GM18526 (cell line): ENCODE data around the gene CHRD.

Source experiments
- POLR2A ChIP-seq: IDR thresholded peaks from 3 replicates; pipeline ENCODE4 v1.6.1; 2011; ENCODE audit not compliant: insufficient read length; ENCODE audit errors: extremely low read depth

CHRD gene

DNA sequence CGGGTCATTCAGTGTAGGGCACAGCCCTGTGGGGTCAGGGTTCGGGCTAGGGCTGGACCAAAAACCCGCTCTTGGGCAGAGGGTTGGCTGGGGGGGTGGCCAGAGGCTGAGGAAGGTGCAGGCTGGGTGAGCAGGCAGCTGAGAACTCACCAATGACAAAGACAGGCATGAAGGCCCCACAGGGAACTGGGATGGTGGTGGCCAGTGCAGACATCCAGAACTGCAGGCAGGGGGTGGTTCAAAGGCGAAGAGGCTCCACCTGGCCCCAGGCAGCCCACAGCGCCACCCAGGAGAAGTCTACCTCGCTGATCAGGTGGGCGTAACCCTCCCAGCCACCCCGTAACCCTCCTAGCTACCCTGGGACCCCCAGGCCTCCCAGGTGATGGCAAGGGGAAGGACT, 25.1 kb upstream of the CHRD start:
- TF ChIP-seq POLR2A, result no peak

DNA sequence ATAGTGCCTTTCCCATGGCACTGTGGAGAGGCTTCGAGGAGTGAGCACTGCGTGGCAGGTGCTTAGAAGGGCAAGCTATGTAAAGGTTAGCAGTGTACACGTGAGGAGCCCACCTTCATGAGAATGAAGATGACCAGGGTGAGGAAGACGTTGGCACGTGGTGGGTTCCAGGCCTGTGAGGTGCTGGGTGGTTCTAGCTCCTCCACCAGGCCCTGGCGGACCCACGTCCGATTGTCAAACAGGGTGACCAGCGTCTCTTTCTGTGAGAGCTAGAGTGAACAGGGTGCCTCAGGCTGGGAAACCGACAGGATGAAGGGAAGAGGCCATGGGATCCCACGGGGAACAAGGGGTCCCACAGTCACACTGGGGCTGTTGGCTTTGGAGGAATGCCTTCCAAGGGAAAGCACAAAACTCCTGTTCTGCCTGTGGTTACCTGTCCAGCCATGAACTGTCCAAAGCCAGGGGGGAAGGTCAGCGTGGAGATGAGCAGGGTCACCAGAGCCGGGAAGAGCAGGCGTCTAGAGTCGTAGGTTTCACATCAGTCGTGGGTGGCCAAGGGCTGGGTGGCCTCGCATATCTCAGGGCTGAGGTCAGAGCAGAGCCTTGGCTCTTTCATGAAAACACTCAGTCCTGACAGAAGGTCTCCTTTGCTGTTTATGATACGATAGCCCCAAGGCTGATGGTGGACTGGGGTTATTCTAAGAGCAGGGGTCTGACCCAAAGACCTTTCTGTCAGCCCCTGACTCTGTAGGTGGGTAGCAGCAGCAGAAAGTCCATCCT, 24.4 kb upstream of the CHRD start:
- TF ChIP-seq POLR2A, result no peak

DNA sequence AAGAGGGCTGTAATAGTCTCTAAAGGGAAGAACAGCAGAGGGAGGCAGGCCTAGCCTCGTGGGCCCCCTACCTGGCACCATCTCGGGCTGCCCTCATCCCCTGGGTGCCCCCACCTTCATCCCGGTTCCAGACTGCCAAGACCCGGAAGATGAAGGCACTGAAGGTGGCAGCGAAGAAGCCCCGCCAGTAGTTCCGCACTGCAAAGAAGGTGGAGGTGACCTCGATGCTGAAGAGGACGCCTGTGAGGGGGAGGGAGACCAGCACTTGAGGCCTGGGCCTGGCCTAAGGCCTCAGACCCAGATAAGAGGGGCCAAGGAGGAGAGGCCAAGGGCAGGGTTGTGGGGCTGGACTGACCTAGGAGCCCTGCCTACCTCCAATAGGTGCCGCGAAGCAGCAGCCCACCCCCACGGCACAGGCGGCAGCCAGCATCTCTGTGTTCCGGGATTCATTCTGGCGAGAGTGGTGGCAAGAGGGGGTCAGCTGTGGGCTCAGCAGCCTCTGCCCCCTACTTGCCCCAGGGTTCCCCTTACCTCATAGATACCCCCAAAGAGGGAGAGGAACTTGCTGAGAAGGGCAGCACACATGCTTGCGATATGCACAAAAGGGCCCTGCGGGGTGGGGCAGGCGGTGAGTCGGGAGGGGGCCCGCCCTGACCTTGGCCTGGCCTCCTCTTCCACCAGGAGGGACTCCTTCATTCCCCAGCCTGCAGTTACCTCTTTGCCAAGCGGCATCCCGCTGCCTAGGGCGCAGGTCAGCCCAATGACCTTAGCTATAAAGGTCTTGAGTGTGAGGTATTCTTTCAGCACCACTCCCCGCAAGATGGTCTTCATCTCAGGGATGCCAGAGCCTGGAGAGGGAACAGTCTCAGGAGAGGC, 22.4 kb upstream of the CHRD start:
- no peak for TF ChIP-seq POLR2A

DNA sequence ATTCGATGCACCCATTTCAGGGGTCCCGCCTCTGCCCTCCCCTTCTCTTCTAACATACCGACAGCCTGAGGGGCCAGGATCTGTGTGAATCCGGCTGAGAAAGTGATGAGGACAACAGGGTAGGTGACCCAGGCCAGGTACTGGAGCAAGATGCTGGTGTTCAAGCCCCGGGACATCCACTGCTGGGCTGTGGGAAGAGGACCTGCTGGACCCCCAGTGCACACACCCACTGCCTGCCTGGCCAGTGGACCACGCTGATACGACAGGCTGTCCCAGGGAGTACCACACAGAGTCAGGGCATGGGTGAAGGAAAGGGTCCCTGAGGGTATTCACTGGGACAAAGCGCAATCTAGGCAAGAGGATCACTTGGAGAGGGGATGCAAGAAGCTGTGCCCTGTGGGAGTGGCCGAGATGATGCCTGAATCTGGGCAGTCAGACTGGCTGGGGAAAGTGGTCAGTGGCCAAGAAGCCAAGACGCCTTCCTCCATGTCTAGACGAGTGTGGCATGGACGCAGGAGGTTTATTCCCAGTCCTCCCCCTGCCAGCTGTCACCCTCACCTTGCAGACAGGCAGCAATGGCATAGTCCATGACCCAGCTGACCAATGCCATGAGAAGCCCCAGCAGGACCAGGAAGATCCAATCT, 21.6 kb upstream of the CHRD start:
- TF ChIP-seq POLR2A, result no peak

DNA sequence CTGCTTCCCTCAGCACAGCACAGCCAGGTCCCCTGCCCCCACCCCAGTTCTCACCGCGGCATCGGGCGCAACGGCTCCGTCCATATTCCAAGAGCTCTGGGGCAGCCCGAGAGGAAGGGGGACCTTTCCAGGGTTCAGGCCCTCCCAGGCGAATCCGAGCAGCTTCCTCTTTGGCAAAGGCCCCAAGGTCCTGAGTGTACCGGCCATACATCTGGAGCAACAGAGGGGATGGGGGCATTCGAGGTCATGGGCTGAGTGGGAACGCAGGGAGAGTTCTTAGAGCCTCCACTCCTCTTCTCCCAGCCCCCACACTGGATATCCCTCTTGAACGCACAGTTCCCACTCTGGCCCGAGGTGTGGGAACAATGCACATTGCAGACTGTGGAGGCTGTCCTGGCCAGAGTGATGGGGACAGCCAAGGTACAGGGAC, 20.9 kb upstream of the CHRD start:
- TF ChIP-seq POLR2A, result no peak

DNA sequence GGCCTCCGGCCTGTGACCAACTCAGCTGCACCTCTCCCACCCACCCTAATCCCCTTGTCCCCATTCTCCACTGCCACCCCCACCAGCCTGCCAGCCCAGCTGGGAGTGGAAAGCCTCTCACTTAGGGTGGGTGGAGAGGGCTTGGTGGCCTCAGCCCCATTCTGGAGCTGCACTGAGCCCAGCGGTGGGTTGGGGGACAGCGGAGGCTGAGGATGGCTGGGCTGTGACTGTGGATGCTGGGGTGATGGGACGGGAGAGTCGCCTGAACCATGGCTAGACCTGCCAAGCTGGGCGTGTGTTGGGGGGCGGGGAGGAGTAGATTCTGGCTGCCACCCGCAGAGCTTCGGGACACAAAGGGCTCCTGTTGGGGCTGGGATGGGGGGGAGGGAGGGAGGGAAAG, 20.2 kb upstream of the CHRD start:
- no peak for TF ChIP-seq POLR2A

DNA sequence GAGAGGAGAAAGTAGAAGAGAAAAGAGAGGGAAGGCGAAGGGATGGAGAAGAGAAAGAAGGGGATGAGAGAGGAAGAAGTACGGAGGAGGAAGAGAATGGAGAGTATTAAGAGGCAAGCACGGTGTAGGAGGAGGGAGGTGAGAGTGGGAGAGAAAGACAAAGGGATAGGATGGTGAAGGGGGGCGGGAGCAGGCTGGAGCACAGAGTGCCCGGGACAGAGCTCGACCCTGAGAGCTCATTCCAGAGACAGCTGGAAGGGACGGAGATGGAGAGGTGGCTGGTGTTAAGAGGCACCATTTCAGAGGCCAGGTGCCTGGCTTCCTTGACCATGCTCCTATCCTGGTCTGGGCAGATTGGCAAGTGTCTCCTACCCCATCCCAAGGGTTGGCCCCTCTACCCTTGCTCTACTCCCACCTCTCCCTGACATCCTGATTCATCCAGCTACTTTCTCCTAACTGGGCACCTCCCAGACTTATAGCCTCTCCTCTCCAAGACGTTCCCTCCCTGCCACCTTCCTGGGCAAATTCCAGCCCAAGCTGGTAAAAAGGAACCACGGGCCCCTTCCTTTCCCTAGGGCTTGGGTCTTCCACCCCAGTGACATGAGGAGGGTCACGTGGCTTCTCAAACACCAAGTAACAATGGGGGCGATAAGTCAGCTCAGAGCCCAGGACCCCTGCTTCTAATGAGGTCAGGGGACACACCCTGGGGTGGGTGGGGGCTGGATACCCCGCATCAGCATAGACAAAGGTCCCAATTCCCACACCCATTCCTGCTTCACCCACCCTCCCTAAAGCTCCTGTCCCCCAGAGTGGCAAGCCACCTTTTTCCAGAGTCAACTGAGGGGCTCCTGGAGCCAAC, 19.6 kb upstream of the CHRD start:
- no peak for TF ChIP-seq POLR2A

DNA sequence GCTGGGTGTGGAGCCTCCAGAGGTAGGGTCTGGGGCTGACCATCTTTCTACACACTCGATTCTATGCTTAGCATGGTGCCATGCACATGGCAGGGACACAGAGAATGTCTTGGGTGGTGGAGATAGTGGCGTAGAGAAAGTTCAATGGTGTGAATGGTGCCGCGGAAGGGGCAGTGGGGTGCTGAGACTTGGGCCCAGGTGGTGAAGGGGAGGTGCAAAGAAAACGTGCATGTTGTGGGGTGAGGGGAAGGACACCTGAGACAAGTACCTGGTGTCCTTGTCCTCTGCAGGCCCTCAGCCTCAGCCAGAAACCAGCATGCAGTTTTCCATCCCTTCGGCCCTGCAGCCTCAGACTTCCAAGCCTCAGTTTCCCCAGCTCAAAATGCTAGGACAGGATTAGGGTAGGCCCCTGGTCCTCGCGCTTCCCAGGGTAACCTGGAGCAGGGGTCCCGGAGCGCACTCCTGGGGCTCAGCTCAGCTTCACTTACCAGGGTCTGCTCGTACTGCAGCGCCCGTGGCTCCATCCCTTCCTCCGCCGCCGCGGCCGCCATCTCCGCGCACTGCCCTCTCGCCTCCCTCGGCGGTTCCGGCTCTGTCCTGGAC, 18.8 kb upstream of the CHRD start:
- no peak for TF ChIP-seq POLR2A

DNA sequence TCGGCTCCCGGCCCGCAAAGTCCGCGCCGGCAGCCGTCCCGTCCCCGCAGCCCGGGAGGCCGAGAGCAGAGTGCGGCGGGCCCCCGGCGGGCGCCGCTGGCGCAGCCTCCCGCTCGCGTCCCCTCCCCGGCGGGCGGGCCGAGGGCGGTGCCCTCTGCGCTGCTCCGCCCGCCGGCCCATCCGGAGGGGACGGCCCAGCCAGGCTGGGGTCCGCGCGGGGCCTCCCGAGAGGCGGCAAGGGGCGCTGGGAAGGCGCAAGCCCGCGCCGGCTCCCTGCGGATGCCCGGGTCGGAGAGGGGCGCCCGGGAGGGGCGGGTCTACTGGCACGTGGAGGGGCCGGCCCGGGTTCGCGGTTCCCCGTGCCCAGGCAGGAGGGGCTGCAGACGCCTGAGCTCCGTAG, 18.3 kb upstream of the CHRD start, which contains the start of the genes CLCN2 and POLR2H:
Gene CLCN2 (minus strand): TSS at position 74 of the 400 bp plus-strand sequence. CDS start 126 bp downstream, outside the sequence.
Gene POLR2H (plus strand): TSS at position 179 of the 400 bp plus-strand sequence. CDS start 1,783 bp downstream, outside the sequence.
- TF ChIP-seq POLR2A, result peak; percentile 30

DNA sequence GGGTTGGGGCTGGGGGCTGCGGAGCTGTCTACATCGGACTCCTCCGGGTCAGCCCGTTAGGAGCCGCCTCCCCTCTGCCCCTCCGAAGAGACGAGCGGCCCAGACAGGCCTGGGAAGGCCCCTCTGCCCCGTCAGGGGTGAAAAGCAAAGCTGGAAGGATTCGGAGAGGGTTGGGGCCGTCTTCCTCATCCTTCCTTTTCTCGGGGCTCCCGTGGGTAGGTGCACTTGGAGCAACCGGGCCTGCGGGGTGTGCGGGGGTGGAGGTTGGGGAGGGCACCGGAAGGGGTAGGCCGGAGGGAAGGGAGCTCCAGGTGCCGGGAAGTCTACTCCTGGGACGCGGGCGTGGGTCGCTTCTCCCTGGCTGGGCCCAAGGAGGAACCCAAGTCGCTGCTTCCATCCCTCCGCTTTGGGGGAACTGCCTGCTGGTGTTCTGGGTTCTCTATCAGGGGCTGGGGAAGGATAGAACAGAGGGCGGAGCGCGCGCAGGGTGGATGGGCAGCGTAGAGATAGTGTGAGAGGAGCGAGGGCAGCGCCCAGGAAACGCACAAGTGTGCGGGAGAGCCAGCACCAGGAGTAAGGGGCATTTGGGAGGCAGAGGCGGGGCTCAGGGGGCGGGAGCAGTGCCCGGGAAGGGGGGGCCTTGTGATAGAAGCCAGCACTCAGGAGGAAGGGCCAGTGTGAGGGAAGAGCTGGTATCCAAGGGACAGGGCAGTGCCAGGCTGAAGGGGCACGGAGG, 17.8 kb upstream of the CHRD start:
- peak; percentile 21 for TF ChIP-seq POLR2A

DNA sequence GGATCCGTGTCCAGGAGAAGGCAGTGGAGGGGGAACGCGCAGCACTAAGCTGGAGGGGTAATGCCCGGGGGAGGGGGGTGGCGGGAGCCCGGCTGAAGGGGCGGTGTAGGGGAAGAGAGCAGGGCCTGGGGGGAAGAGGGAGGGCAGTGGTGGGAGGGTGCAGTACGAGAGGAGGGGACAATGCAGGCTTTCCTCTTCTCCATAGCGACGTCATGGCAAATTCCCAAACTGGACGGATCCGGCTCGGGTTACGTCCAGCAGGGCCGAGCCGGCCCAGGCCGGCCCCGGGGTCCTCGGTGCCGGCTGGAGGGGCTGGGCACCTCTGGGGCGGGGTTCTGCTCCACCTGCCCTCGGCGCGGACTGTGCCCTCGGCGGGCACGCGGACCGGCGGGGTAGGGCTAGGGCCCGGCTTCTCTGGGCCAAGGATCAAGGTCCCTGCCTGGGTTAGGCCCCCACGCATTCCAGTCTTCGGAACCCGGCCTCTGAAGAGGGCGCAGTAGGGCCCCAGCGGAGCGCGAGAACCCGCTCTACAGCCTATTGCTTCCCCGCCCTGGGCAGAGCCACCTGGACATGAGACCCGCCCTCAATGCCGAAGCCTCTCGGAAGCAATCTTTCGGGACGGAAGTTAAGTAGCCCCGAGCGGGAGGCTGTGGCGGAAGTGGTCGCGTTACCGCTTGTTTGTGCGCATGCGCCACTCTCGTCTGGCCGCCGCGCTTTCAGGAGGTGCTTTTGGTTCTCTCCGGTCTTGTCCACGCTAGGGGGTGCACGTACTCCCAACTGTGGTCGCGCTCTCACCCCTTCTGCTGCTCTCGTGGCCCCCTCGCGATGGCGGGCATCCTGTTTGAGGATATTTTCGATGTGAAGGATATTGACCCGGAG, 16.9 kb upstream of the CHRD start:
- TF ChIP-seq POLR2A, result peak; percentile 74

DNA sequence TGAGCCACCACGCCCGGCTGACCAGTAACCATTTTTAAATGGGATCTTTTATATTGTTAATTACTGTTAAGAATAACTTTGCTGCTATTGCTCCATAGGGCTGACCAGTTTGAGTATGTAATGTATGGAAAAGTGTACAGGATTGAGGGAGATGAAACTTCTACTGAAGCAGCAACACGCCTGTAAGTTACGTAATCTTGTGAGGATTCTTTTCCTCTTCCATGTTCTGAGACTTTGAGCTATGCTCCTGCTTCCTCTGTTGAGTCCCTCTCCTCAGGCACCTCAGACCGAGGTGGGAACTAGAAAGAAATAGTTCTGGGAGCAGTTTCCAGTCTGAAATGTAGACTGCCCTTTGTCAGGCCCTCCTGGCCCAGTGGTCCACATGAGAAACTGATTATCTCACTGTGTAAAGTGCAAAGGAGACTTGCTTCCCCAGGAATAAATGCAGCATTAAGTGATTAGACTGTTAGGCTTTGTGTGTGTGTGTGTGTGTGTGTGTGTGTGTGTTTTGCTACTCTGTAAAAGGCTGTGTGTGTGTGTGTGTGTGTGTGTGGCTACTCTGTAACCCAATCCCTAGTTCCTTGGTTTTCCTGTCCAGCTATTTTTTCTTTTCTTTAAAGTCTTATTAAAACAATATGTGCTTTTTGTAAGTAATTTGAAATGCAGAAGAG, 13.1 kb upstream of the CHRD start:
- TF ChIP-seq POLR2A, result no peak
